GM23338 (cell line): ENCODE data around the gene PKNOX2. TPM values are rescaled to one million over a fixed set of nuclear protein-coding genes. Genes with fewer than 3 reads are reported as not detected.

Experiments used
- ATAC-seq: fragments of 200-7000 bp; cut with Tn5 transposase; 3 replicates; pipeline ENCODE4 v1.9.1; 2020
- DNase-seq: peaks from one replicate; pipeline ENCODE4 v3.0.0-alpha.2; 2015; ENCODE audit warnings: low spot score
- H2AFZ ChIP-seq: fragments of 200-600 bp; sonication (generic); 2 replicates; pipeline ENCODE4 v1.8.0; 2016; ENCODE audit warnings: antibody characterized with exemption, mild to moderate bottlenecking, moderate library complexity
- H3F3A ChIP-seq: fragments of 200-600 bp; sonication (generic); replicated peaks from 2 replicates; pipeline ENCODE4 v1.8.0; 2017; ENCODE audit warnings: antibody characterized with exemption, mixed run types, low read depth
- H3K27ac ChIP-seq: fragments of 200-600 bp; sonication (generic); 2 replicates; pipeline ENCODE4 v1.6.1; 2016; ENCODE audit warnings: low read depth
- H3K27me3 ChIP-seq: fragments of 200-600 bp; sonication (generic); 2 replicates; pipeline ENCODE4 v1.8.0; 2016; ENCODE audit warnings: mild to moderate bottlenecking, mixed run types, moderate library complexity; ENCODE audit not compliant: insufficient read depth
- H3K36me3 ChIP-seq: fragments of 200-600 bp; sonication (generic); 2 replicates; pipeline ENCODE4 v1.8.0; 2016; ENCODE audit warnings: mild to moderate bottlenecking; ENCODE audit not compliant: insufficient read depth
- H3K4me1 ChIP-seq: fragments of 200-600 bp; sonication (generic); 2 replicates; pipeline ENCODE4 v1.8.0; 2016; ENCODE audit warnings: mild to moderate bottlenecking, moderate library complexity; ENCODE audit not compliant: insufficient read depth
- H3K4me2 ChIP-seq: fragments of 200-600 bp; sonication (generic); 2 replicates; pipeline ENCODE4 v1.7.1; 2017; ENCODE audit warnings: mixed run types
- H3K4me3 ChIP-seq: fragments of 200-600 bp; sonication (generic); 2 replicates; pipeline ENCODE4 v1.6.1; 2016; ENCODE audit warnings: mixed run types
- H3K79me2 ChIP-seq: fragments of 200-600 bp; sonication (generic); replicated peaks from 2 replicates; pipeline ENCODE4 v1.8.0; 2017; ENCODE audit warnings: mild to moderate bottlenecking; ENCODE audit not compliant: insufficient read depth
- H3K9me2 ChIP-seq: fragments of 200-600 bp; sonication (generic); 2 replicates; pipeline ENCODE4 v1.8.0; 2017; ENCODE audit not compliant: insufficient read depth
- H4K20me1 ChIP-seq: fragments of 200-600 bp; sonication (generic); replicated peaks from 2 replicates; pipeline ENCODE4 v1.8.0; 2017; ENCODE audit warnings: mild to moderate bottlenecking; ENCODE audit not compliant: insufficient read depth
- H3K27ac Mint-ChIP-seq: 2 replicates; pipeline ENCODE4 v1.8.0; 2020; ENCODE audit warnings: inconsistent platforms, mild to moderate bottlenecking, moderate library complexity, mixed read lengths
- H3K27me3 Mint-ChIP-seq: 3 replicates; pipeline ENCODE4 v1.8.0; 2022; ENCODE audit warnings: low read depth, mild to moderate bottlenecking, moderate library complexity, mixed read lengths, inconsistent platforms; ENCODE audit not compliant: insufficient read depth, poor library complexity
- H3K36me3 Mint-ChIP-seq: 3 replicates; pipeline ENCODE4 v1.8.0; 2021; ENCODE audit warnings: low read depth, mild to moderate bottlenecking, inconsistent platforms, moderate library complexity, mixed read lengths
- H3K4me1 Mint-ChIP-seq: 3 replicates; pipeline ENCODE4 v1.8.0; 2020; ENCODE audit warnings: mild to moderate bottlenecking, inconsistent platforms, mixed read lengths
- H3K4me3 Mint-ChIP-seq: 3 replicates; pipeline ENCODE4 v1.8.0; 2021; ENCODE audit warnings: moderate library complexity, mild to moderate bottlenecking, inconsistent platforms, mixed read lengths
- H3K9me3 Mint-ChIP-seq: 3 replicates; pipeline ENCODE4 v1.8.0; 2020; ENCODE audit warnings: moderate library complexity, mild to moderate bottlenecking, inconsistent platforms, mixed read lengths
- CREB1 ChIP-seq: fragments of 250-450 bp; sonication (Bioruptor Pico); IDR thresholded peaks from 2 replicates; pipeline ENCODE4 v1.5.0; 2020; ENCODE audit warnings: low read depth, mild to moderate bottlenecking, moderate library complexity
- CTCF ChIP-seq, 2 experiments: fragments of 200-600 bp in 1 of 2; sonication (generic) in 1 of 2; conservative IDR thresholded peaks; 2 replicates each; pipeline versions ENCODE4 v1.5.1 to v1.6.1; 2016 to 2017; ENCODE audit warnings: antibody characterized with exemption in 2 of 2, low read depth in 2 of 2, mild to moderate bottlenecking in 2 of 2, moderate library complexity in 1 of 2
- ETS1 ChIP-seq: IDR thresholded peaks from 2 replicates; pipeline ENCODE4 v1.6.1; 2016; ENCODE audit warnings: antibody characterized with exemption
- EZH2 ChIP-seq: fragments of 200-600 bp; sonication (generic); IDR thresholded peaks from one replicate; pipeline ENCODE4 v1.8.0; 2017; ENCODE audit warnings: antibody characterized with exemption, mild to moderate bottlenecking, low read depth; ENCODE audit not compliant: unreplicated experiment
- EZH2phosphoT487 ChIP-seq: fragments of 200-600 bp; sonication (generic); IDR thresholded peaks from one replicate; pipeline ENCODE4 v1.8.1; 2018; ENCODE audit warnings: antibody characterized with exemption; ENCODE audit not compliant: unreplicated experiment
- JUNB ChIP-seq: IDR thresholded peaks from one replicate; pipeline ENCODE4 v1.6.1; 2016; ENCODE audit warnings: antibody characterized with exemption; ENCODE audit not compliant: unreplicated experiment
- NANOG ChIP-seq: IDR thresholded peaks from 2 replicates; pipeline ENCODE4 v1.6.1; 2016; ENCODE audit warnings: antibody characterized with exemption, borderline replicate concordance
- POLR2AphosphoS5 ChIP-seq: IDR thresholded peaks from 2 replicates; pipeline ENCODE4 v1.6.1; 2016; ENCODE audit warnings: antibody characterized with exemption, low read depth
- REST ChIP-seq: IDR thresholded peaks from one replicate; pipeline ENCODE4 v1.6.1; 2018; ENCODE audit warnings: antibody characterized with exemption; ENCODE audit not compliant: unreplicated experiment
- STAT1 ChIP-seq: IDR thresholded peaks from one replicate; pipeline ENCODE4 v1.6.1; 2016; ENCODE audit warnings: antibody characterized with exemption; ENCODE audit not compliant: unreplicated experiment
- ZNF114 ChIP-seq: fragments of 250-450 bp; sonication (Bioruptor Pico); IDR thresholded peaks from 2 replicates; pipeline ENCODE4 v1.5.0; 2020; ENCODE audit warnings: mild to moderate bottlenecking, moderate library complexity
- ZNF331 ChIP-seq: fragments of 250-450 bp; sonication (Bioruptor Pico); IDR thresholded peaks from 2 replicates; pipeline ENCODE4 v1.5.0; 2020; ENCODE audit warnings: low read depth, mild to moderate bottlenecking, moderate library complexity
- ZNF462 ChIP-seq: fragments of 250-450 bp; sonication (Bioruptor Pico); IDR thresholded peaks from 2 replicates; pipeline ENCODE4 v1.5.0; 2020; ENCODE audit warnings: mild to moderate bottlenecking, moderate library complexity
- polyA plus RNA-seq: library from polyadenylated mRNA; unstranded; fragments of >200 nt; fragmentation: Nextera tagmentation; extraction: Ambion mirVana; gene quantifications from 2 replicates; pipeline ENCODE4 v1.2.1, GENCODE V29; 2016
- total RNA-seq: library from RNA; depleted of rRNA; stranded (reverse); fragments of >200 nt; shearing (Covaris generic); gene quantifications from 2 replicates; pipeline ENCODE4 v1.2.3, GENCODE V29; 2014

Gene PKNOX2
- total and polyA plus RNA-seq, 2 experiments from 2014 or later, result 0.42 to 0.83 TPM

GRCh38 chr11:125251214-125251545 lies 86.6 kb downstream of the PKNOX2 start:
- Histone ChIP-seq H3K4me2 (no peak overlapping the region), H3F3A (no peaks in the 10 kb centered on the region), H2AFZ (no peak overlapping the region), H3K4me3 (no peak overlapping the region), H3K36me3 (no peaks in the 10 kb centered on the region), H4K20me1 (no peaks in the 10 kb centered on the region), H3K27ac (no peak overlapping the region), H3K79me2 (no peaks in the 10 kb centered on the region), H3K9me2 (no peaks in the 10 kb centered on the region), H3K4me1 (no peaks in the 10 kb centered on the region), H3K27me3 (no peaks in the 10 kb centered on the region)
- ATAC-seq (no peak), DNase-seq (no peak)
- no peak for TF ChIP-seq CREB1
- no peak for TF ChIP-seq JUNB
- no peak for TF ChIP-seq EZH2phosphoT487
- no peak for TF ChIP-seq ZNF114 (CRISPR knock-in tag)
- TF ChIP-seq ZNF462 (CRISPR knock-in tag), result no peak
- TF ChIP-seq STAT1, result no peak
- no peak for TF ChIP-seq NANOG
- TF ChIP-seq REST, result no peak
- TF ChIP-seq EZH2, result no peak
- no peak for TF ChIP-seq ETS1
- no peak for TF ChIP-seq CTCF (conservative IDR thresholded peaks at IDR 0.05; ENCODE audit: low read depth in 2 of 2)
- no peak for TF ChIP-seq POLR2AphosphoS5
- no peak for TF ChIP-seq ZNF331 (CRISPR knock-in tag)
- H3K27me3 Mint-ChIP-seq, result peaks cover 12% of the 10 kb centered on the region
- H3K4me3 Mint-ChIP-seq, result no peak overlapping the region
- H3K4me1 Mint-ChIP-seq, result peaks cover 9% of the 10 kb centered on the region
- H3K9me3 Mint-ChIP-seq, result no peaks in the 10 kb centered on the region
- no peak overlapping the region for H3K27ac Mint-ChIP-seq
- no peaks in the 10 kb centered on the region; the same call in 2 of the 3 replicates for H3K36me3 Mint-ChIP-seq
